Activated CD4-positive, alpha-beta T cell treated with anti-CD3 and anti-CD28 coated beads, Interleukin-2, amount 10 ng/mL, durations not matched to agents 7 days and 5 days (primary cell): ENCODE data around the gene PRKCA. TPM values are rescaled to one million over a fixed set of nuclear protein-coding genes. Genes with fewer than 3 reads are reported as not detected.
"Not testable (repeated sequence)": the region's sequence is repeated elsewhere in the genome, so short reads cannot be mapped to it uniquely, and the experiment has no call there.

Experiments
- CTCF ChIA-PET: fragments of 350-600 bp; sonication (Branson Sonifier 250); formaldehyde crosslinking; loops from one replicate; lab custom pipeline; 2021; ENCODE audit warnings: antibody characterized with exemption; lab: Charles Lee
- POLR2A ChIA-PET: fragments of 350-600 bp; sonication (Branson Sonifier 250); formaldehyde crosslinking; loops from one replicate; lab custom pipeline; 2021; ENCODE audit warnings: antibody characterized with exemption; lab: Charles Lee
- DNase-seq: peaks from one replicate; pipeline ENCODE4 v3.0.0-alpha.2; 2020
- H3K27ac Mint-ChIP-seq: one replicate; pipeline ENCODE4 v1.8.0; 2021; ENCODE audit warnings: mild to moderate bottlenecking, moderate library complexity, mixed read lengths
- H3K27me3 Mint-ChIP-seq: one replicate; pipeline ENCODE4 v1.8.0; 2021; ENCODE audit warnings: mixed read lengths
- H3K36me3 Mint-ChIP-seq: one replicate; pipeline ENCODE4 v1.8.0; 2021; ENCODE audit warnings: low read depth, mixed read lengths
- H3K4me1 Mint-ChIP-seq: one replicate; pipeline ENCODE4 v1.8.0; 2021; ENCODE audit warnings: mixed read lengths
- H3K4me3 Mint-ChIP-seq: one replicate; pipeline ENCODE4 v1.8.0; 2021; ENCODE audit warnings: mild to moderate bottlenecking, moderate library complexity, mixed read lengths
- H3K9me3 Mint-ChIP-seq: one replicate; pipeline ENCODE4 v1.8.0; 2021; ENCODE audit warnings: mixed read lengths
- total RNA-seq, 2 experiments: library from RNA; stranded (reverse); gene quantifications; one replicate each; pipeline ENCODE4 v1.2.3, GENCODE V29; 2021

PRKCA gene
- total RNA-seq, 2 experiments from 2014 or later: 72.8 to 74.6 TPM

GRCh38 chr17:66691644-66692420 is 389.4 kb downstream of the PRKCA start:
- ChIA-PET POLR2A (no interaction called here), CTCF (interaction anchor here (0.9 to 1.6 kb wide), 2 partner anchors 13 to 22 kb away, joined by 3 read pairs; no protein-coding TSS in a partner anchor)

GRCh38 chr17:66692421-66692690 is 389.9 kb downstream of the PRKCA start:
- Mint-ChIP-seq H3K4me3 (no peak overlapping the region), H3K27me3 (no peaks in the 10 kb centered on the region), H3K9me3 (peaks cover 1% of the 10 kb centered on the region), H3K27ac (no peak overlapping the region), H3K36me3 (peaks cover 90% of the 10 kb centered on the region), H3K4me1 (peaks cover 16% of the 10 kb centered on the region)
- ChIA-PET POLR2A (no interaction called here), CTCF (interaction anchor here (1.6 kb wide), 1 partner anchor 12 kb away, joined by 3 read pairs; no protein-coding TSS in a partner anchor)
- no peak for DNase-seq

More at GRCh38 chr17:66691644-66692420, 389.4 kb downstream of the PRKCA start:
- Mint-ChIP-seq H3K36me3 (peaks cover 89% of the 10 kb centered on the region), H3K27me3 (no peaks in the 10 kb centered on the region), H3K4me3 (no peak overlapping the region), H3K9me3 (no peaks in the 10 kb centered on the region), H3K27ac (no peak overlapping the region), H3K4me1 (peaks cover 16% of the 10 kb centered on the region)
- DNase-seq: no peak

GRCh38 chr17:66695098-66695497 is 392.7 kb downstream of the PRKCA start:
- peaks cover 85% of the 10 kb centered on the region for H3K36me3 Mint-ChIP-seq
- ChIA-PET CTCF (interaction anchor here (0.6 to 1.5 kb wide), 5 partner anchors 13 to 1016 kb away, joined by 3 to 5 read pairs (median 4); no protein-coding TSS in a partner anchor), POLR2A (no interaction called here)
- H3K4me3 Mint-ChIP-seq: no peak overlapping the region
- DNase-seq: no peak
- peaks cover 16% of the 10 kb centered on the region for H3K4me1 Mint-ChIP-seq
- H3K27me3 Mint-ChIP-seq: no peaks in the 10 kb centered on the region
- no peak overlapping the region for H3K27ac Mint-ChIP-seq
- H3K9me3 Mint-ChIP-seq: peaks cover 15% of the 10 kb centered on the region

- peaks cover 19% of the 10 kb centered on the region for H3K9me3 Mint-ChIP-seq
- H3K36me3 Mint-ChIP-seq: peaks cover 71% of the 10 kb centered on the region
- ChIA-PET CTCF (interaction anchor here (0.6 to 1.3 kb wide), 3 partner anchors 14 to 1473 kb away, joined by 3 to 5 read pairs (median 4); no protein-coding TSS in a partner anchor), POLR2A (no interaction called here)
- H3K4me3 Mint-ChIP-seq: no peak overlapping the region
- no peaks in the 10 kb centered on the region for H3K27me3 Mint-ChIP-seq
- H3K4me1 Mint-ChIP-seq: no peaks in the 10 kb centered on the region
- H3K27ac Mint-ChIP-seq: no peak overlapping the region
- no peak for DNase-seq
These were observed 395.9 kb downstream of the PRKCA start for GRCh38 chr17:66698270-66698669.

- Mint-ChIP-seq H3K4me3 (no peak overlapping the region), H3K4me1 (peaks cover 10% of the 10 kb centered on the region), H3K9me3 (peaks cover 19% of the 10 kb centered on the region), H3K27me3 (no peaks in the 10 kb centered on the region), H3K27ac (no peak overlapping the region), H3K36me3 (peaks cover 46% of the 10 kb centered on the region)
- no peak for DNase-seq
- ChIA-PET CTCF (no interaction called here), POLR2A (no interaction called here)
These were observed 399.0 kb downstream of the PRKCA start for GRCh38 chr17:66701462-66701861.

GRCh38 chr17:66702106-66702936 is 399.9 kb downstream of the PRKCA start:
- Mint-ChIP-seq H3K27me3 (no peaks in the 10 kb centered on the region), H3K27ac (no peak overlapping the region), H3K36me3 (peaks cover 39% of the 10 kb centered on the region), H3K4me1 (peaks cover 12% of the 10 kb centered on the region), H3K9me3 (peaks cover 18% of the 10 kb centered on the region), H3K4me3 (no peak overlapping the region)
- ChIA-PET CTCF (no interaction called here), POLR2A (no interaction called here)
- no peak for DNase-seq

GRCh38 chr17:66704858-66705520 is 402.6 kb downstream of the PRKCA start:
- H3K27ac Mint-ChIP-seq: no peak overlapping the region
- no peaks in the 10 kb centered on the region for H3K27me3 Mint-ChIP-seq
- ChIA-PET POLR2A (no interaction called here), CTCF (interaction anchor here (0.9 to 1.9 kb wide), 4 partner anchors 10 to 24 kb away, joined by 3 to 7 read pairs (median 3); no protein-coding TSS in a partner anchor)
- peaks cover 23% of the 10 kb centered on the region for H3K36me3 Mint-ChIP-seq
- peaks cover 12% of the 10 kb centered on the region for H3K4me1 Mint-ChIP-seq
- DNase-seq: no peak
- peaks cover 4% of the 10 kb centered on the region for H3K9me3 Mint-ChIP-seq
- no peak overlapping the region for H3K4me3 Mint-ChIP-seq

- H3K9me3 Mint-ChIP-seq: no peaks in the 10 kb centered on the region
- peaks cover 13% of the 10 kb centered on the region for H3K36me3 Mint-ChIP-seq
- H3K27me3 Mint-ChIP-seq: no peaks in the 10 kb centered on the region
- no peak for DNase-seq
- POLR2A ChIA-PET: no interaction called here
- H3K27ac Mint-ChIP-seq: no peak overlapping the region
- CTCF ChIA-PET: no interaction called here
- no peak overlapping the region for H3K4me3 Mint-ChIP-seq
- peaks cover 24% of the 10 kb centered on the region for H3K4me1 Mint-ChIP-seq
These were observed 404.5 kb downstream of the PRKCA start for GRCh38 chr17:66706851-66707450.

GRCh38 chr17:66711401-66711800 is 409.0 kb downstream of the PRKCA start:
- Mint-ChIP-seq H3K36me3 (peaks cover 14% of the 10 kb centered on the region), H3K4me1 (peaks cover 41% of the 10 kb centered on the region), H3K4me3 (no peak overlapping the region), H3K27me3 (no peaks in the 10 kb centered on the region), H3K27ac (peak overlapping the region; percentile 79), H3K9me3 (no peaks in the 10 kb centered on the region)
- ChIA-PET POLR2A (no interaction called here), CTCF (no interaction called here)
- DNase-seq: no peak

GRCh38 chr17:66711881-66712321 is 409.5 kb downstream of the PRKCA start:
- DNase-seq: no peak
- ChIA-PET POLR2A (no interaction called here), CTCF (interaction anchor here (0.9 kb wide), 1 partner anchor 17 kb away, joined by 3 read pairs; no protein-coding TSS in a partner anchor)
- H3K27ac Mint-ChIP-seq: peak overlapping the region; percentile 79
- peaks cover 41% of the 10 kb centered on the region for H3K4me1 Mint-ChIP-seq
- no peak overlapping the region for H3K4me3 Mint-ChIP-seq
- H3K27me3 Mint-ChIP-seq: no peaks in the 10 kb centered on the region
- H3K36me3 Mint-ChIP-seq: peaks cover 16% of the 10 kb centered on the region
- no peaks in the 10 kb centered on the region for H3K9me3 Mint-ChIP-seq

GRCh38 chr17:66712453-66712852 is 410.0 kb downstream of the PRKCA start:
- CTCF ChIA-PET: interaction anchor here (0.9 kb wide), 1 partner anchor 17 kb away, joined by 3 read pairs; no protein-coding TSS in a partner anchor

GRCh38 chr17:66713021-66713532 is 410.7 kb downstream of the PRKCA start:
- H3K4me3 Mint-ChIP-seq, H3K9me3 Mint-ChIP-seq, H3K27me3 Mint-ChIP-seq, DNase-seq: not testable (repeated sequence)
- peaks cover 39% of the 10 kb centered on the region for H3K4me1 Mint-ChIP-seq
- H3K36me3 Mint-ChIP-seq: peaks cover 17% of the 10 kb centered on the region
- ChIA-PET CTCF (interaction anchor here (1.0 kb wide), 1 partner anchor 21 kb away, joined by 3 read pairs; no protein-coding TSS in a partner anchor), POLR2A (interaction anchor here (0.5 kb wide), 1 partner anchor 60 kb away, joined by 3 read pairs; no protein-coding TSS in a partner anchor)
- peak overlapping the region; percentile 69 for H3K27ac Mint-ChIP-seq

More at GRCh38 chr17:66712453-66712852, 410.0 kb downstream of the PRKCA start:
- Mint-ChIP-seq H3K4me1 (peaks cover 39% of the 10 kb centered on the region), H3K27ac (no peak overlapping the region), H3K27me3 (no peaks in the 10 kb centered on the region), H3K36me3 (peaks cover 17% of the 10 kb centered on the region), H3K4me3 (no peak overlapping the region), H3K9me3 (no peaks in the 10 kb centered on the region)
- DNase-seq: no peak
- POLR2A ChIA-PET: no interaction called here
